Cardiac muscle cell (in vitro differentiated cells and primary cell): ENCODE data around the gene PCDHB12. TPM values are rescaled to one million over a fixed set of nuclear protein-coding genes. Genes with fewer than 3 reads are reported as not detected.
"Not testable (repeated sequence)": the region's sequence is repeated elsewhere in the genome, so short reads cannot be mapped to it uniquely, and the experiment has no call there.

ENCODE experiments used
- DNase-seq, 2 donors: peaks; one replicate each; pipeline versions ENCODE4 v3.0.0 to v3.0.0-alpha.2; 2010 to 2017; ENCODE audit warnings: low read depth in 1 of 2, low spot score in 1 of 2
- H3K27ac ChIP-seq: fragments of 200-600 bp; sonication (generic); 2 replicates; pipeline ENCODE4 v1.5.1; 2016
- H3K27me3 ChIP-seq: fragments of 200-600 bp; sonication (generic); 2 replicates; pipeline ENCODE4 v1.6.0; 2016; ENCODE audit warnings: control low read depth
- H3K36me3 ChIP-seq: fragments of 200-600 bp; sonication (generic); 2 replicates; pipeline ENCODE4 v1.5.1; 2016; ENCODE audit warnings: control low read depth
- H3K4me1 ChIP-seq: fragments of 200-600 bp; sonication (generic); 2 replicates; pipeline ENCODE4 v1.8.1; 2017; ENCODE audit warnings: low read depth, mild to moderate bottlenecking, mixed run types
- H3K4me3 ChIP-seq: fragments of 200-600 bp; sonication (generic); 2 replicates; pipeline ENCODE4 v1.5.1; 2016; ENCODE audit warnings: mild to moderate bottlenecking
- H3K9me3 ChIP-seq: fragments of 200-600 bp; sonication (generic); 2 replicates; pipeline ENCODE4 v1.5.1; 2017; ENCODE audit warnings: low read depth, mild to moderate bottlenecking, control low read depth
- CTCF ChIP-seq: IDR thresholded peaks from 2 replicates; pipeline ENCODE4 v1.5.1; 2012; ENCODE audit warnings: low read depth, mild to moderate bottlenecking, low read length
- polyA plus RNA-seq: library from polyadenylated mRNA; unstranded; fragments of >200 nt; fragmentation: Nextera tagmentation; extraction: Ambion mirVana; gene quantifications from 2 replicates; pipeline ENCODE4 v1.2.1, GENCODE V29; 2016
- total RNA-seq: library from RNA; depleted of rRNA; stranded (reverse); fragments of >200 nt; gene quantifications from 2 replicates; pipeline ENCODE4 v1.2.3, GENCODE V29; 2016

PCDHB12 gene
- total and polyA plus RNA-seq, 2 experiments from 2014 or later: 2.1 to 17.7 TPM

GRCh38 chr5:141180313-141180712, 28.2 kb upstream of the PCDHB12 start:
- no peak for TF ChIP-seq CTCF
- no peaks in the 10 kb centered on the region for H3K9me3 ChIP-seq

GRCh38 chr5:141182248-141182647, 26.3 kb upstream of the PCDHB12 start, which contains the start of gene PCDHB16:
Gene PCDHB16, plus strand, starts transcription at chr5:141182387. Its CDS starts 173 bp downstream, at chr5:141182560.
- no peaks in the 10 kb centered on the region for H3K4me1 ChIP-seq
- no peak for TF ChIP-seq CTCF
- no peaks in the 10 kb centered on the region for H3K36me3 ChIP-seq
- H3K9me3 ChIP-seq: no peaks in the 10 kb centered on the region
- H3K27me3 ChIP-seq: no peaks in the 10 kb centered on the region
- DNase-seq: peak; percentile 3 to 30
- H3K27ac ChIP-seq: no peak within 1 kb of the TSS
- no peak within 1 kb of the TSS for H3K4me3 ChIP-seq

More at GRCh38 chr5:141180313-141180712, 28.2 kb upstream of the PCDHB12 start:
- H3K4me3 ChIP-seq: no peak overlapping the region
- H3K27me3 ChIP-seq: no peaks in the 10 kb centered on the region
- no peak for DNase-seq
- H3K27ac ChIP-seq: no peak overlapping the region
- no peaks in the 10 kb centered on the region for H3K4me1 ChIP-seq
- H3K36me3 ChIP-seq: no peaks in the 10 kb centered on the region

- DNase-seq, H3K27ac ChIP-seq, H3K9me3 ChIP-seq, H3K4me3 ChIP-seq, H3K4me1 ChIP-seq, H3K36me3 ChIP-seq, H3K27me3 ChIP-seq: not testable (repeated sequence)
Observed at GRCh38 chr5:141184117-141184855, 24.2 kb upstream of the PCDHB12 start.

GRCh38 chr5:141186897-141187512, 21.5 kb upstream of the PCDHB12 start, which contains the start of gene PCDHB9:
Gene PCDHB9, plus strand, starts transcription at chr5:141187161. Its CDS starts 158 bp downstream, at chr5:141187319.
- peak; percentile 21 for TF ChIP-seq CTCF
- Histone ChIP-seq H3K27ac (no peak within 1 kb of the TSS), H3K36me3 (no peaks in the 10 kb centered on the region), H3K4me3 (peak within 1 kb of the TSS; percentile 8), H3K27me3 (no peaks in the 10 kb centered on the region), H3K4me1 (no peaks in the 10 kb centered on the region), H3K9me3 (no peaks in the 10 kb centered on the region)
- DNase-seq: peak; percentile 9 to 29

GRCh38 chr5:141188682-141189081, 19.8 kb upstream of the PCDHB12 start:
- H3K9me3 ChIP-seq, H3K27ac ChIP-seq, H3K27me3 ChIP-seq, DNase-seq, H3K4me3 ChIP-seq, H3K4me1 ChIP-seq, H3K36me3 ChIP-seq: not testable (repeated sequence)

GRCh38 chr5:141189131-141189530, 19.4 kb upstream of the PCDHB12 start:
- H3K4me3 ChIP-seq, H3K36me3 ChIP-seq, H3K27me3 ChIP-seq, DNase-seq, H3K4me1 ChIP-seq, H3K27ac ChIP-seq, H3K9me3 ChIP-seq: not testable (repeated sequence)

GRCh38 chr5:141192110-141192725, 16.3 kb upstream of the PCDHB12 start, which contains the start of gene PCDHB10:
Gene PCDHB10, plus strand, starts transcription at chr5:141192353. Its CDS starts 200 bp downstream, at chr5:141192553.
- Histone ChIP-seq H3K4me1 (no peaks in the 10 kb centered on the region), H3K27ac (no peak within 1 kb of the TSS), H3K36me3 (no peaks in the 10 kb centered on the region), H3K27me3 (no peaks in the 10 kb centered on the region), H3K4me3 (peak within 1 kb of the TSS; percentile 30), H3K9me3 (no peaks in the 10 kb centered on the region)
- DNase-seq: peak; percentile 12 to 51
- TF ChIP-seq CTCF: peak; percentile 19

GRCh38 chr5:141194332-141194731, 14.2 kb upstream of the PCDHB12 start:
- not testable (repeated sequence) for H3K27ac ChIP-seq, H3K4me3 ChIP-seq, H3K4me1 ChIP-seq, DNase-seq, H3K27me3 ChIP-seq, H3K9me3 ChIP-seq, H3K36me3 ChIP-seq
